NCI-H2171 treated with DMSO at 0.1 percent for 48 hours (cell line): ENCODE measurements around the gene NPDC1.

Experiments
- DNase-seq: peaks from one replicate; lab custom pipeline; 2025; lab: John Stamatoyannopoulos, UW

NPDC1 gene

GRCh38 chr9:136991993-136992818 is 53.8 kb downstream of the NPDC1 start, which contains the start of gene PAXX:
TSS of gene PAXX (plus strand) at chr9:136992422. CDS start at chr9:136992444, 22 bp downstream.
- peak; percentile 92 for DNase-seq

GRCh38 chr9:136990242-136990911 is 55.6 kb downstream of the NPDC1 start:
- no peak for DNase-seq
